OCI-LY3 (cell line): ENCODE measurements around the gene CUL1.

Experiments
- H2AFZ ChIP-seq: fragments of 200-600, 300-600 bp; shearing (Covaris generic); 2 replicates; pipeline ENCODE4 v1.6.0; 2014; ENCODE audit warnings: antibody characterized with exemption, low read depth, low read length
- H3K27ac ChIP-seq: fragments of 200-600, 300-600 bp; sonication (generic); 2 replicates; pipeline ENCODE4 v1.5.1; 2014; ENCODE audit warnings: mild to moderate bottlenecking, low read length, moderate library complexity, mixed read lengths
- H3K27me3 ChIP-seq: fragments of 200-600, 300-600 bp; sonication (generic); 2 replicates; pipeline ENCODE4 v1.6.1; 2014; ENCODE audit warnings: low read depth, low read length, mixed read lengths
- H3K36me3 ChIP-seq: fragments of 200-600, 300-600 bp; sonication (generic); replicated peaks from 2 replicates; pipeline ENCODE3; 2014; ENCODE audit warnings: low read depth, low read length, mixed read lengths
- H3K4me1 ChIP-seq: fragments of 300-600, 200-600 bp; sonication (generic); 2 replicates; pipeline ENCODE4 v1.6.1; 2014; ENCODE audit warnings: low read length, mixed read lengths
- H3K4me2 ChIP-seq: fragments of 200-600, 300-600 bp; sonication (generic); 2 replicates; pipeline ENCODE4 v1.6.1; 2014; ENCODE audit warnings: low read length, mixed read lengths
- H3K4me3 ChIP-seq: fragments of 300-600, 200-600 bp; sonication (generic); 2 replicates; pipeline ENCODE4 v1.5.1; 2014; ENCODE audit warnings: antibody characterized with exemption, mild to moderate bottlenecking, low read length, moderate library complexity
- H3K79me2 ChIP-seq: fragments of 300-600, 200-600 bp; shearing (Covaris generic); 2 replicates; pipeline ENCODE4 v1.6.1; 2014; ENCODE audit warnings: mild to moderate bottlenecking, low read length, mixed read lengths
- H3K9ac ChIP-seq: fragments of 300-600, 200-600 bp; shearing (Covaris generic); 2 replicates; pipeline ENCODE4 v1.6.0; 2014; ENCODE audit warnings: mild to moderate bottlenecking, low read length, moderate library complexity
- H3K9me3 ChIP-seq: fragments of 200-600, 300-600 bp; shearing (Covaris generic); 2 replicates; pipeline ENCODE4 v1.6.1; 2014; ENCODE audit warnings: low read length, mixed read lengths; ENCODE audit not compliant: insufficient read depth
- H4K20me1 ChIP-seq: fragments of 200-600, 300-600 bp; sonication (generic); 2 replicates; pipeline ENCODE4 v1.6.1; 2016; ENCODE audit warnings: low read length, mixed read lengths; ENCODE audit not compliant: insufficient read depth
- CTCF ChIP-seq: fragments of 200-600, 300-600 bp; sonication (generic); IDR thresholded peaks from 2 replicates; pipeline ENCODE4 v1.5.1; 2014; ENCODE audit warnings: antibody characterized with exemption, low read length, low read depth
- EZH2phosphoT487 ChIP-seq: fragments of 200-600 bp; shearing (Covaris generic); IDR thresholded peaks from 2 replicates; pipeline ENCODE4 v1.6.1; 2018; ENCODE audit warnings: antibody characterized with exemption, mixed run types, low read depth

The CUL1 gene

GRCh38 chr7:148825338-148825737 is 126.6 kb downstream of the CUL1 start:
- no peaks in the 10 kb centered on the region for H3K9me3 ChIP-seq
- H3K4me3 ChIP-seq: no peak overlapping the region
- H4K20me1 ChIP-seq: peaks cover 17% of the 10 kb centered on the region
- no peak overlapping the region for H2AFZ ChIP-seq
- H3K4me2 ChIP-seq: no peak overlapping the region
- no peaks in the 10 kb centered on the region for H3K4me1 ChIP-seq
- TF ChIP-seq EZH2phosphoT487 (no peak), CTCF (no peak)
- peaks cover 55% of the 10 kb centered on the region for H3K36me3 ChIP-seq
- H3K79me2 ChIP-seq: peaks cover 82% of the 10 kb centered on the region
- no peaks in the 10 kb centered on the region for H3K27me3 ChIP-seq
- no peak overlapping the region for H3K9ac ChIP-seq
- no peak overlapping the region for H3K27ac ChIP-seq

DNA sequence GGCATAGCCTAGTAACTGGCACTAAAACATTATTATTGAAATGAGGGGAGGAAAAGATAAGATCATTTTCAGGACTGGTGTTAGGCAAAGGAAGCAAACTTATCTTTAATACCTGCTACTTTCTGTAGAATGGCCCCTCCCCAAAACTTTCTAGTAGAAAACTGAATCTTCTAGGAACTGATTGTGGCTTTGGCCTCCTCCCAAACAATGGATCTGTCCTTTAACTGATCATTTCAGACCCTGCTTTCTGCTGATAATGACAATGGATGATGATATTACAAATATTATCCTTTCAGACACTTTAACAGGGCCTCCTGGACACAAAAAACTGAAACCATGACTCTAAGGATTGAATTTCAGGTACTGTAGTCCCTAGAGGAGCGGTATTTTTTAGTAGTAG is 130.3 kb downstream of the CUL1 start:
- Histone ChIP-seq H3K9ac (no peak overlapping the region), H3K27ac (no peak overlapping the region), H3K4me1 (no peaks in the 10 kb centered on the region), H3K36me3 (peaks cover 73% of the 10 kb centered on the region), H2AFZ (no peak overlapping the region), H3K27me3 (no peaks in the 10 kb centered on the region), H3K4me3 (no peak overlapping the region), H4K20me1 (peaks cover 49% of the 10 kb centered on the region), H3K79me2 (peaks cover 84% of the 10 kb centered on the region), H3K4me2 (no peak overlapping the region), H3K9me3 (no peaks in the 10 kb centered on the region)
- TF ChIP-seq EZH2phosphoT487 (no peak), CTCF (no peak)

DNA sequence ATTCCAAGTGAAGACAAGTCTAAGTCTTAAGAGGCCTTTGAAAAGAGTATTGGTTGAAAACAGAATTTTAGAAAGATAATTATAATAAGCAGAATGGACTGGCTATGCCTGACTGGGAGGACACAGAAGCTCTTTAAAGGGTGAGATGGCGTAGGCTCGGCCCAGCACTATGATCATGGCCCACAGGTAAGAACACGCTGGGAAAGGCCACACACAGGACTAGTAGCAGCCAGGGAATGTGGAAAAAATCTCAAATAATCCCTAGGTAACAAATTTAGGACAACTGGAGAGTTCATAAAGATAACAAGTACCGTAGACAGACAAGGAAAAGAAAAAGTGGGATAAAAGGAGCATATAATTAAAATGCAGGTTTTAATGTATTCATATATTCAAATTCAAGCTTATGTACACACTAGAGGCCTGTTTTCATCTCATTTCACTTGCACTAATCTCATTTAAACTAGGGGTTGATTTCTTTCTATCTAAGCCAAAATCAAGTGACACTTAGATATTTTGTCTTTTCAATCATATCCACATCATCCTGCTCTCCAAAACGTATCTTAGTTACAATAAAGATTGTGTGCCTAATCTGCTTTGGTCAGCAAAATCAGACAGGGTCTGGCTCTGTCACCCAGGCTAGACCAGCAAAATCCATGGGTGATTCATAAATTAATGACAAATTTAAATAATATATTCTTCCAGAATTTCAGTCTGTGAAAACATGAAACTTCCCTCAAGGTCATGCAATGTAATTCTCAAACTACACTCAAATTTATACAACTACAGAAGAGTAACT is 132.4 kb downstream of the CUL1 start:
- H3K79me2 ChIP-seq: peaks cover 91% of the 10 kb centered on the region
- H3K9me3 ChIP-seq: no peaks in the 10 kb centered on the region
- TF ChIP-seq CTCF: no peak
- no peak for TF ChIP-seq EZH2phosphoT487
- no peak overlapping the region for H3K4me2 ChIP-seq
- peaks cover 76% of the 10 kb centered on the region for H3K36me3 ChIP-seq
- peaks cover 64% of the 10 kb centered on the region for H4K20me1 ChIP-seq
- no peaks in the 10 kb centered on the region for H3K27me3 ChIP-seq
- H3K4me1 ChIP-seq: no peaks in the 10 kb centered on the region
- H3K27ac ChIP-seq: no peak overlapping the region
- no peak overlapping the region for H3K4me3 ChIP-seq
- H3K9ac ChIP-seq: no peak overlapping the region
- no peak overlapping the region for H2AFZ ChIP-seq

GRCh38 chr7:148831782-148832181 is 133.1 kb downstream of the CUL1 start:
- peaks cover 78% of the 10 kb centered on the region for H3K36me3 ChIP-seq
- no peak for TF ChIP-seq CTCF
- TF ChIP-seq EZH2phosphoT487: no peak
- no peak overlapping the region for H3K4me2 ChIP-seq
- no peaks in the 10 kb centered on the region for H3K27me3 ChIP-seq
- H3K4me1 ChIP-seq: no peaks in the 10 kb centered on the region
- no peaks in the 10 kb centered on the region for H3K9me3 ChIP-seq
- no peak overlapping the region for H3K27ac ChIP-seq
- H3K79me2 ChIP-seq: peaks cover 94% of the 10 kb centered on the region
- H3K4me3 ChIP-seq: no peak overlapping the region
- H2AFZ ChIP-seq: no peak overlapping the region
- H3K9ac ChIP-seq: no peak overlapping the region
- H4K20me1 ChIP-seq: peaks cover 71% of the 10 kb centered on the region
